Measurements from ENCODE around the gene MTRR.

Gene MTRR

DNA sequence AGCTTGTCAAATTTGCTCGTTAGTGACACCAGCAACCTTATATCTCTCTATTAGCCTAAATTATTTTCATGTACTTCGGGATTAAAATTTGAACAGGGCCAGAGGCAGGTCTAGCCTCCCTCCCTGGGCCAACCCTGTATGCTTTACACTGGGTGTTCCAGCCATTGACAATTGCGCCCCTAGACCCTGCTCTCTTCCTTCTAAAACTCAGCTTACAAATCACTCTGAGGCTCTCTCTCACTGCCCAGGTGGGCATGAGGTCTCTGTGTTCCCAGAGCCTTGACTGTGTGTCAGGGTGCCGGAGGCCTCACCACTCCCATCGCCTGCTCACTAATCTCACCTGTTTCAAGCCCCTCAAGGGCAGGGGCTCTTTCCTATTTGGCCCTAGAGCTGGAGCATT lies 11.6 kb upstream of the MTRR start:
- DNase-seq (ENCODE audit: low read depth): no peak

DNA sequence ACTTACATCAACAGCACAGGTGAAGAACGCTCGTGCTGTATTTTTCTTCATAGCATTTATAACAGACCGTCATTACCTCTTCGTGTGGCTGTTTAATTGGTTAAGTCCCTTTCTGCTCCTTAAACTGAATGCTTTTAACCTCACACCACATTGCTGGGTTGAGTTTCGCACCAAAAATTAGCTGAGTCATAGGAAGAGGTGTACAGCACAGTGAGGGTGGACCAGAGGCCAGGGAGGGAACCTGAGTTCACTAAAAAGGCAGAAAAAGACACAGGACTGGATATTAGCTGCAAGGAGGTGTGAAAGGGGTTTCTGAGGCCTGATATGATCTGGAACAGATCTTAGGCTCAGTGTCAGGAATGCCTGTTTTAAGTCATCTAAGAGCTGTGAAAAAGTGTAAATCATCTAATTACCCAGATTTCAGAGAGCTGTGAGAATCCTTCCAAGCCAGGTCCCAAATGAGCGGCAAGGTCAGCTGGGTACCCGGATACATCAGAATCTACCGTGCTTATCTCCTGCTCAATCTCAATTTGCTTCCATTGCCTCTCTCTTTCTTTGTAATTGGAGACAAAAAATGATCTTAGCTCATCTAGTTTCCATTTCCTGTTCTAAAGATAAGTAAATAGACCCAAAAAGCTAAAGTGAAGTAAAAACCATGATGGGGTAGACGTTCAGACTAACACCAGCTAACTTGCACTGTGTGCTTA lies 10.9 kb upstream of the MTRR start:
- no peak for DNase-seq (ENCODE audit: low read depth)

DNA sequence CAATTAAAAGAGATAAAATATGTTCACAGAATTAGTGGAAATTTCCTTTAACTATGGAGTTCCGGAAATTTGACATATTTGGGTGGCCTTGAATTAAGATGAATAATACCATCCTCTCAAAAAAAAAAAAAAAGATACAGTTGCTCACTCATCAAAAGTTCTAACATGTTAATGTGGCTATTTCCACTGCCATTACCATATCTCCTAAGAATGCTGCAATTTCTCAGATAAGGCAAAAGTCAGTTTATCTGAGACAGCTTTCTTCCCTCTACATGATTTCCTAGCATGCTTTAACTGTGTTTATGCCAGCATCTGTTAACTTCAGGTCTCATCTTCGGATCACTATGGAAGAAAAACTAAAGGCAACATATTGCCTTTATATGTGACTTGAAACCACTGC lies 2.8 kb upstream of the MTRR start:
- no peak for DNase-seq (ENCODE audit: low read depth)

DNA sequence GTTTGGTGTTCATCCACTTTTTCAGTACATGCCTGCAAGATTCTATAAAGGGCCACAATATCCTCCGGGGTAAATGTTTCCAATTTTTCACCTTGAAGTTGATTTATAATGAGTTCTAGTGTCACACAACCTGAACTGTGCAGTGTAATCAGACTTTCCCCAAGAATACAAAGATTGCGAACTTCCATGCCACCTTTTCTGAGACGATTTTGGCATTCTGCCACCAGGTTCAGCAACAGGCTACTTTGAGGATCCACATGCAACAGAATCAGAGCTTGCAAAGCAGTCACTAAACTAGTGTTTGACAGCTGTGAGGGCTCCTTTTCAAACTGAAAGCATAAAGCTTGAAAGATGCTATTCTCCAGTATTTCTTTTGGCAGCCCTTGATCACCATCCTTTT lies 1.7 kb upstream of the MTRR start:
- no peak for DNase-seq (ENCODE audit: low read depth)

DNA sequence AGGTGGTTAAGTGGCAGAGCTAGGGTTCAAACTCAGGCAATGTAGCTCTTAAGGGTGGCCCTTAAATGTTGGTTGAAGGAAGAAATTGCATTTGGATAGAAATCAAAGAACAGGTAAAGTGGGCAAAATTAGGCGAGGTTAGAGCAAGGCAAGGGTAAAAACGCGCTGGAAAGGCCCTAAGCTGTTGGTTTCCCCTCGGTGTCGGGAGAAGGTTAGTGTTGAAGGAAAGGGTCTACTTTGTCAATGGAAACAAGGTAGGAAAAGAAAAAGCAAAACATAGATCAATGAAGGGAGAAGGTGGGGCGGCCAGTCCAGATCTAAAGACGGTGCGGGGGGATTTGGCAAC lies 548 bp upstream of the MTRR start:
- DNase-seq (ENCODE audit: low read depth): no peak

DNA sequence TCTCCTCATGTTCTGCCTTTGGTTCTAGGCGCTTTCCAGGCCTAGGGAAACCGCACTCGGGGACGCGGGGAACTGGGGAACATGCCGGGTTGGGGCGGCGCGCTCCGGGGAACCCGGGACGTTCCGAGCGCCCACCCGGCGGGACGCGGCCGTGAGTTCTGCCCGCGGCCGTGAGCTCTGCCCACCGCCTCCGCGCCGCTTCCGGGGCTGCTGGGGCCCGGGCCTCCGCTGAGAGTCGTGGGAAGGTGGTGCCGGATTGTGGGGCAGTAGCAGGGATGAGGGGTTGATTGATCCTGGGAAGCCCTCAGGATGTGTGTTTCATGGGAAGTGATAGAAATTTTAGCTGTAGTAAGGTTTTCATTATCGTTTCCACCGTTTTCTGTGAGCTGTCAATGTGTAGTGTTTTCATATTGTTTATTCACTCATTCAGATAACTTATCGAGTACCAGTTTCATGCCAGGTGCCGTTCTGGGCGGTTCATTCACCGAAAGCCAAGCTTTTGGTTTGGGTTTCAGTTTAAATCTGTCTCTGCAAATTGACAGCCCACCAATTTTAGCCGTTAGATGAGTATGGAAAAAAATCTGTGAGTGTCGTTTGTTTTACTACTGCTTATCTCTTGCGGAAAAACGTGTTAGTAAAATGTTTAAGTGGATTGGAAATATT lies 657 bp downstream of the MTRR start:
- no peak for DNase-seq (ENCODE audit: low read depth)

DNA sequence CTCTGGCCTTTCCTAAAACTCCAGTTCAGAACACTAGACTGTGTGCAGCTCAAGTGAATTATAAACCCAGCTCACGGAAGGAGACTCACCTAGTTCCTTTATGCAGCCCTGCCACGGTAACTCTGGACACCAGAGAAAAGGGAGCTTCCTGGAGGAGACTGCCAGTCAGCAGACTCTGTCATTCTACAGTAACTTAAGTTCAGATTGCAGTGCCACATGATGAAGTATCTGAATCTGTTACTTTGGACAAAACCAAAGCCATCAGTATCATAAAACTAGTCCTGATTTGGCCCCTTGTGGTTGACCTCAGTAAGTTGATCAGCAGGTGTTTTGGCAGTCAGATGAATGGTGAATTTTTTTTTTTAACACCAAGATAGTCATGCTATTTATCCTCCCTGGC lies 2.7 kb downstream of the MTRR start:
- DNase-seq (ENCODE audit: low read depth): no peak

DNA sequence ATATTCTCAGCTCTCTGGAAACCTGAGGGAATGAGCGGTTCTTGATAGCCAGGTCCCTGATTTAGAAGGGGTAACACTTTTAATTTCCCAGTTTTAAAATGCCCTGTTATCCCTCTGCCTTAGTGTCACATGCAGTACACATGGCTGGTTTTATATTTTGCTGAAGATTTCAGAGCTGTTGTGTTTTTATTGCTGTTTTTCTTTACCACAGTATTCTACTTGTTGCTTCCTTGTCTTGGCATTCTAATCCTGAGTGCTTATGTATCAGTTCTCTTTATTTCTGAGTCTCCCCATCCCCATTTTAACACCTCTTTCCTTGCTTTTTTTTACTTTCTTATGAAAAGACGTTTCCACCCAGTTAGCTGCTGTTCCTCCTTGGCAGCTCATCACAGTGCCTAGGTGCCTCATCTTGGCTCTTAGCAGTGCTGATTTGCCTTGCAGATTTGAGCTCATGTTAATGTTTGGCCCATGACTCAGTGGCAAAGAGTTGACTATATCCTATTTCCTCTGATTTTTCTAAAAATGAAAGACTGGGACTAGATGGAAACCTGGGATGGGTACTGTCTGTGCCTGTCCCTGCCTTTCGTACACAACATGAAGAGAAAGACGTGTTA lies 3.7 kb downstream of the MTRR start:
- no peak for DNase-seq (ENCODE audit: low read depth)

DNA sequence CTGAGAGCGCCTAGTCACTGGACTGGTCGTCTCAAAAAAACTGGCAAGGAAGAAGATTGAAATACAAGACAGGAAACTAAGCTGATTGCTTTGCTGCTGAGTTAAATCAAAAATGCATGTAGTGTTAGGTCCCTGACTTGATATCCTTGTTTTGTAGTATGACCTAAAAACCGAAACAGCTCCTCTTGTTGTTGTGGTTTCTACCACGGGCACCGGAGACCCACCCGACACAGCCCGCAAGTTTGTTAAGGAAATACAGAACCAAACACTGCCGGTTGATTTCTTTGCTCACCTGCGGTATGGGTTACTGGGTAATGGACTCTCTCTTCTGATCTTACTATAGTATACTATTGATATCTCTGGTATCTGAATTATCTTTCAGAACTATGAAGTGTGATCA lies 4.3 kb downstream of the MTRR start:
- no peak for DNase-seq (ENCODE audit: low read depth)

DNA sequence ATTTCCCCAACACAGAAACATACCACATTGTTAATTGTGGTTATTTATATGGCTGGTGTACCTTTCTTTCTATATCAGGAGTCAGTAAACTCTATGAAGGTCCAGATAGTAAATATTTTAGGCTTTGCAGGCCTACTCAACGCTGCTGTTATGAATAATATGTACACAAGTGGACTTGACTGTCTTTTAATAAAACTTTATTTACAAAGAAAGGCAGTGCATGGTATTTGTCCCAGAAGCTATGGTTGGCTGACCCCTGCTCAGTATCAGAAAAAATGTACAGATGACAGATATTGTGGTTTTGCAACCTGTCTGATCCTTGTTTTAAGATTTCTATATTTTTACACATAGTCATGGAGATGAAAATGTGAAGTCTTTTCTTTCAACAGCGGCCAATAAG lies 5.7 kb downstream of the MTRR start:
- DNase-seq (ENCODE audit: low read depth): no peak

DNA sequence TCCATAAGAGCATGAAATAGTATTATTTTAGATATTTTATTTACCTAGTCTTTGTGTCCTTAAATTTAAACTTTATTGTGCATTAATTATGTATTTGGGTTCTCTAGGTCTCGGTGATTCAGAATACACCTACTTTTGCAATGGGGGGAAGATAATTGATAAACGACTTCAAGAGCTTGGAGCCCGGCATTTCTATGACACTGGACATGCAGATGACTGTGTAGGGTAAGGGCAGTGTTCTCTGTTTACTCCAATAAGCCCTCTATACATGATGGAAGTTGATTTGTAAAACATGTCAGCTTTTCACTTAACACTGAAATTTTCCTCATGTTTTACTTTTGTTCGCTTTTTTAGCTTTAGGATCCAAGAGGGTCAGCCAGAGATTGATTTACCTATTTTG lies 6.2 kb downstream of the MTRR start:
- no peak for DNase-seq (ENCODE audit: low read depth)

DNA sequence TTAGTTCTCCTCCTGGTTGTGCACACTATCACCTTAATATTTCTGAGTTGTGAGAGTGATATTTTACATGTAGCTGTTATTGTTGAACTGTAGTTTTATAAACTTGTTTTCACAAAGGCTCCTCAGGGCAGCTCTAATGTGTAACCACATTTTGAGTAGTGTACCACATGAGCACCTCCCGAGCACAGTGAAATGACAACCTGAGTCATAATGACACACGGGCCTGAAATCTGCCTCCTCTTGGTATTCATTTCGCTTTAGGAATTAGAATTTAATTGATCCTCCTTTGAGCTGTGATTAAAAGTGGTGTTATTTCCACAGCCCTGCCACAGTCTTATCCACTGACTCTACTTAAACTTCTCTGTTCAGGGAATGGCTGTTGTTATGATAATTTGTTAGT lies 7.9 kb downstream of the MTRR start:
- no peak for DNase-seq (ENCODE audit: low read depth)

DNA sequence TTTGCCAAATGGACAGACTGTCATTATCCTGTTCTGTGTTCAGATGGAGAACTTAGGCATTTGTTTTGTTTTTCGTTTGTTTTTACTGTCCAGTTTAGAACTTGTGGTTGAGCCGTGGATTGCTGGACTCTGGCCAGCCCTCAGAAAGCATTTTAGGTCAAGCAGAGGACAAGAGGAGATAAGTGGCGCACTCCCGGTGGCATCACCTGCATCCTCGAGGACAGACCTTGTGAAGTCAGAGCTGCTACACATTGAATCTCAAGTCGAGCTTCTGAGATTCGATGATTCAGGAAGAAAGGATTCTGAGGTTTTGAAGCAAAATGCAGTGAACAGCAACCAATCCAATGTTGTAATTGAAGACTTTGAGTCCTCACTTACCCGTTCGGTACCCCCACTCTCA lies 8.9 kb downstream of the MTRR start:
- no peak for DNase-seq (ENCODE audit: low read depth)

DNA sequence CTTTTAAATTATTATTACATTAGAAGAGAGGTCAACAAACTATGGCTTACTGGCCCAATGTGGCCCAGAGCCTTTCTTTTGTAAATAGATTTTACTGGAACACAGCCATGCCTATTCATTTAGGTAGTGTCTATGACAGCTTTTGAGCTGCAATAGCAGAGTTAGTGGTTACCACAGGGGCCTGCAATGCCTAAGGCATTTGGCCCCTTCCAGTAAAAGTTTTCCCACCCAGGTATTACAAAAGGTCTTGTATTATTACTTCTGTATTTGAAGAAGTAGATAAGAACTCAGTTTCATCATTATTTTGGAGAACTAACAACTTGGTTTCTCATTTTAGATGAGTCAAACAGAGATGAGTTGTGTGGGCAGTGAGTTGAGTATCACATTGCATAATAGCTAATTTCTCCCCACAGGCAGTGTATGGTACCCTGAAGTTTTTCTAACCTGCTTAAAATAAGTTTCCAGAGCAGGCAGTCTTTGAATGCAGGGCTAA lies 9.5 kb downstream of the MTRR start:
- no peak for DNase-seq (ENCODE audit: low read depth)

DNA sequence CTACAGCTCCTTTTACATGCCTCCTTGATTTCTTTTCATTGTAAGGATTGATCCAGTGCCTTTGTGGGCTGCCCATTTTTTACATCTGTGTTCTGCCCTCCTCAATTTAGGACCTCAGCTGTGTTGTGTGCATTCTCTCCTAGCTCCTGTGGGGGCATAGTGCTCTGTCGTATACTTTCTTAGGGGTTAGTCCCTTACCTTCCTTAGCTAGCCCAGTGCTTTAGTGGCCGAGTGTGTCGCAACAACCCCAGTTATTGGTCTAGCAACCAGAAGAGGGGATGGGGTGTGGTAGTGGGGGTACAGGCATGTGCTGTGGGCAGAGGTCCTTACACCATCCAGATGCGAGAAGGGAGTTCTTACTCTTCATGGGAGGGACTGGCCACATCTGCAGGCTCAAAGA lies 12.1 kb downstream of the MTRR start:
- DNase-seq (ENCODE audit: low read depth): no peak

DNA sequence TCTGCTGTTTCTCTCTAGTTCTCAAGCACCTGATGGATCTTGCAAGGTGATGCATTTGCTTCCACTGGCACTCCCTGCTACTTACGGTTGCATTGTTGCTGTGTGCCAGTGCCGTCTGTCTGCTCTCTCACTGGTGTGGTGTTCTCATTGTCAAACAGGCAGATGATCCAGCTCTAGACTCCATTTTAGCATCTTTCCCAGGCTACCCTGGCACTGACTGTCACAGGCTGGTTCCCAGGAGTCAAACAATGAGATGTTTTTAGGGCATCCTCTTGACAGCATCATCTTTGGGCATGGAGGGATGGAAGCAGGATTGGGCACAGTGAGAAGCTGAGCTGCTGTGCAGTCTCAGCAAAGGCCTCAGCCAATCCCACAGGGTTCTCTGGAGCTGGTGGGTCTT lies 12.9 kb downstream of the MTRR start:
- DNase-seq (ENCODE audit: low read depth): no peak

DNA sequence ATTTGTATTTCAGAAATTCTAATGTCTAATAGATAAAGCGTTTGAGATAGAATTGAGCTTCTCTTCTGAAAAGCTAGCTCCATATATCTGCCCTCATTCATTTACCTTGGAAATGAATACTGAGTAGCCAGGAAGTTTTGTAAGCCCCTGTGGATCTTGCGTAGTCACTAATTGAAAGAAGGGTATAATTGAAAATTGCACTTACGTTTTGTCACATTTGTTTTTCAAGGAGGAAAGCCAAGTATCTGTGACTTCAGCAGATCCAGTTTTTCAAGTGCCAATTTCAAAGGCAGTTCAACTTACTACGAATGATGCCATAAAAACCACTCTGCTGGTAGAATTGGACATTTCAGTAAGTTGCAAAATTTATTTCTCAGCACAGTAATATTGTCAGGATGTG lies 14.0 kb downstream of the MTRR start:
- DNase-seq (ENCODE audit: low read depth): no peak

DNA sequence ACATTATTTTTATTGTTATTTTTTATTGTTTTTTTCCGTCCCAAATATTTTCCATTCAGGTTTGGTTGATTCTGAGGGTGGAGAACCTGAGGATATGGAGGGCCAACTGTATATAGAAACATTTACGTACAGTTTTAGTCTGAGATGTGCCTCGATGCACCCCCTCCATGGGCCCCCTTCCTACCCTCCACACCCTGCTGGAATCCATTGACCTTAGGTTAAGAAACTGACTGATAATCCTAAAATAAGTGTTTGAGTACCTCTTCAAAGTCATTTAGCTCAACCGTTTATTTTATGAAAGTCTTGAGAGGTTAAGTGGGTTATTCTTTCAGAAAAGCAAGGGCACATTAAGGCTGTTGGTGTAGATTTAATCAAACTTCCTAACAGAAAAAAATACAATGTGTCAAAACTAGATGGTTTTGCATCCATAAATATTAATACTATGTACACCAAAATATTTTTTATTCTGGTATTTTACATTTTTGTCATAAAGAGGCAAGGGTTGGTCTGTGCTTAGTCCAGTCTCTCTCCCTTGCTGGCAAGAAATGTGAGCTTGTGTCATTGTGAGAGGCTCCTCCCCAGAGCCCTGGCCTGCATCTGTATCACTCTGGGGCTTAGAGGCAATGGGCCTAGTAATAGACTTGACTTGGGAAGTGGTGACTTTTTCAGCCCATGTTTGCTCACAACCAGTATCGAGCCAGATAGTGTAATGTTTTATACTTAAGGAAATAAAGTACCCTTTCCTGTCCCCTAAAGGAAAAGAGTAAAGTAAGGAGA lies 15.7 kb downstream of the MTRR start:
- no peak for DNase-seq (ENCODE audit: low read depth)

DNA sequence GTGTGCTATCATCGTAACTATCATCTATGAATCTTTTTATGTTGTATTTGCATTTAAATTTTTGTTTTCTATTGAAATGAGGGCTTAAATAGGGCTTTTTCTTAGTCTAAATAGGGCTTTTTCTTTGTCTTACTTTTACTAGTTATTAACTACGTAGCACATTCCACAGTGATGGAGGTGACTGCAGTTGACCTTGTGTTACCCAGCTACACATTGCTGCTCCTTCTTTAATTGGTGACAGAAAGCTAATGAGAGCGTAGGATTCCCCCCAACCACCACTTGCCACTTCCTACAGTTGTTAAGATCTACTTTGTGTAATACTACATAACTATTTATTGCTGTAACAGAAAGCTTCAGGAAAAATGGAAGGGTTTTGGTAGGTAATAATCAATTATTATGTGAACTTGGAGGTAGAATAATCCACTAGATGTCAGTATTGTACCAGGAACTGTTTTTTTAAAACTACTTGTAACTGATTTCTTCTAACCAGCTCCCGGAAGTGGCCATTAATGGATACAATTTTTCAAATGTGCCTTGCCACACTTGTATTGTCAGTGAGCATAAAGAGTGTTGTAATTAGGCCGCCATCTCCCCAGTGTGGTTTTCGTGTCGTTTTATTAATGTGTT lies 18.0 kb downstream of the MTRR start:
- DNase-seq (ENCODE audit: low read depth): no peak

DNA sequence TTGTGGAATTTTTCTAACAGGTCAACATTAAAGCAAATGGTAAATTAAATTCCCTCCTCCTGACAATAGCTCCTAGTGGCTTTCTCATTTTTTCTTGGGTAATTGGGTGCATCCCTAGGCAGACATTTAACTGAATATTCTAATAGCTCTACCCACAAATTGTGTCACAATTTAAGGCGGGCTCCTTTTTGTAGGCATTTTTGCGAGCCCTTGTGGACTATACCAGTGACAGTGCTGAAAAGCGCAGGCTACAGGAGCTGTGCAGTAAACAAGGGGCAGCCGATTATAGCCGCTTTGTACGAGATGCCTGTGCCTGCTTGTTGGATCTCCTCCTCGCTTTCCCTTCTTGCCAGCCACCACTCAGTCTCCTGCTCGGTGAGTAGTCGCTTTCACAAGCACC lies 20.0 kb downstream of the MTRR start:
- DNase-seq (ENCODE audit: low read depth): no peak

DNA sequence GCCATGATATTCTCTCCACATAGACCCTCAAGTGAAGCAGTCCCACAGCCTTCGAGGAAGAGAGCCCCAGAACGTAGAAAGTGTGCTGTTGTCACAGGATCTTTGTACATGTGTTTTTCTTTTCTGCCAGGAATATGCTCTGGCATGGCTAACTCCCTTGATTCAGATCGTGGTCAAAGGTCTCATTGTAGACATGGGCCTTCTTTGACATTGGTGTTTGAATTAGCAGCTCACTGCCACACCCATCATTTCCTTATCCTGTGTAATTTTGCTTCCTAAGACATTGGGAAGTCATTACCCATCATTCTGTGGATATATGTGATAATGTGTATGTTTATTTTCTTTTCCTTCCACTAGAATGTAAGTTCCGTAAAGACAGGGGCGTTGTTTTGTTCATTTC lies 25.5 kb downstream of the MTRR start:
- no peak for DNase-seq (ENCODE audit: low read depth)

DNA sequence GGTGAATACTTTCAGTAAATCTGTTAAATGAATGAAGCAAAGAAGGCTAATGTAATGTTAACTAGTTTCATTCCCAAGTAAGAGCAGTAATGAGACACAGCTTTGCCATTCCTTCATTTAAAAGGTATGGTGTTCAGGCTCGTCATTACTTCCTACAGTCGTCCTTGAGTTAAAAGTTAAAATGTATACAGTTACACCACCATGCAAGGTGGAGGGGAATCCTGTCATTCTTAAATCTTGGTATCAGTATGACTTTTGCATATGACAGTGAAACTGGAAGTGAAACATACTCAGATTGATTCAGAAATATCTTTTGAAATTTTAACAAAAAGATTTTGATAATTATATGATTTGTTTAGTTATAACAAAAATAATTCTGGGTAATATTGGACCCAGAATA lies 25.9 kb downstream of the MTRR start:
- no peak for DNase-seq (ENCODE audit: low read depth)
